ENCODE data around the gene COLEC11.

Gene COLEC11

GRCh38 chr2:3601561-3602271 lies 6.8 kb downstream of the COLEC11 start:
- no peak for TF ChIP-seq CTCF (IDR thresholded peaks at IDR 0.05; ENCODE audit: unreplicated experiment in 3 of 3)
- H3K4me3 Mint-ChIP-seq: no peak overlapping the region
- no peaks in the 10 kb centered on the region for H3K9me3 Mint-ChIP-seq

DNA sequence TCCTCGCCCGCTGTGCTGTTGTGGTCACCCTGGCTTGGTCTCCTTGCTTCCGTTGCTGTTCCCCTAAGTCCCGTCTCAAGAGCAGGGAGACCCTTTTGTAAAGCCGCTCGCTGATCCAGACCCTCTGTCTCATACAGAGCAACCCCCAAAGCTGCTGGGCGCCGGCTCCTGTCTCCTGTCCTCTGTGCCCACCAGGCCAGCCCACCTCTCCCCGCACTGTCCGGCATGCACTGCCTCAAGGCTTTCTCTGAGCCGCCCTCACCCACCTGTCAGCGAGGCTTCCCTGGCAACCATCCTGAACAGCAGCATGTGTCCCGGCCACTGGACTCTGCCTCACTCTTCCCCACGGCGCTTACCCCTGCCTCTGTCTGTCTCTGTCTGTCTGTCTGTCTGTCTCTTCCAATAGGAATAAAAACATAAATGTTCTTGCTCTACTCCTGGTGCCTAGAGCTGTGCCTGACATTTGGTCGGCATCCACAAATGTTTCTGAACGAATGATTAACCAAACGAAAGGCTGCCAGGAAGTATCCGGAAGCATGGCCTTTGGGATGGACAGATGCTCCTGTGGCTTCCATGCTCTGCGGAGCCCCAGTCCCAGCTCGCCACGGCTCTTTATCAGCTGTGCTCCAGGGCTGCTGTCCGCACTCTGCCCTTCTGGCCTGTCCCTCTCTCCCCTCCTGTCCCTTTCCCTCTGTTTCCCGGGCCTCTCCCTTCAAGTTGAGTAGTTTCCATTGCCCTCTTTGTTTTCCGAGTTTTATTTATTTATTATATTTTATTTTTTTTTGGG lies 7.8 kb downstream of the COLEC11 start:
- Mint-ChIP-seq H3K9me3 (no peaks in the 10 kb centered on the region), H3K36me3 (ENCODE audit: low read depth) (no peaks in the 10 kb centered on the region), H3K27me3 (ENCODE audit: low read depth) (no peaks in the 10 kb centered on the region), H3K4me3 (no peak overlapping the region), H3K27ac (peak overlapping the region in 1 of 3 experiments; percentile 24), H3K4me1 (peaks cover 1% of the 10 kb centered on the region)
- no peak for TF ChIP-seq CTCF (IDR thresholded peaks at IDR 0.05; ENCODE audit: unreplicated experiment in 3 of 3)

More at GRCh38 chr2:3601561-3602271, 6.8 kb downstream of the COLEC11 start:
- no peaks in the 10 kb centered on the region for H3K27me3 Mint-ChIP-seq (ENCODE audit: low read depth)
- no peaks in the 10 kb centered on the region for H3K36me3 Mint-ChIP-seq (ENCODE audit: low read depth)
- no peaks in the 10 kb centered on the region for H3K4me1 Mint-ChIP-seq
- H3K27ac Mint-ChIP-seq: no peak overlapping the region

DNA sequence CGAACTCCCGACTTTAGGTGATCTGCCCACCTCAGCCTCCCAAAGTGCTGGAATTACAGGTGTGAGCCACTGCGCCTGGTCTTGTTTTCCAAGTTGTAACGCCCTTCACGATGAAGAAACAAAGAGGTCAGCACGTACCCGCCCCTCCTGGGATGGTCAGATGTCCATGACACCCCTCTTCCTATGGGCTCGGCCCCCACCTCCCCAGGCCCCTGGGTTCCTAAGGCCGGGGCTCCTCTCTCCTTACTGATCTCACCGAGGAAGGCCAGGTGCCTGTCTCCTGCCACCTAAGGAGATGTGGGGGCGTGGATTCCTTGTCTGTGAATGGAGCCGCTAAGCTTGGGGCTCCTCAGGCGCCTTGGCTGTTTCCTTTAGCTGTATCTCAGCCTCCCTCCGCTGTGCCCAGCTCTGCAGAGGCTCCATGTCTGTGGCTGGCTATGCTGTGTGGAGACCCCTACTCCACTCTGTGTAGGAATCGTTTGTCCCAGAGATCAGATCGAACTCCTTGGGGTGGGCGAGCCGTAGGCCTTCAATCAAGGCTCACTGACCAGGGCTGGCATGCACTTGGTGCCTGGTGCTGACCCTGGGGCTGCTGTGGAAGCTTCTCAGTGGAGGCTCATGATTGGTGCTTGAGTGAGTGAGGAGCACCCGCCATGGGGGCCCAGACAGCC lies 8.8 kb downstream of the COLEC11 start:
- H3K27ac Mint-ChIP-seq: no peak overlapping the region
- no peaks in the 10 kb centered on the region for H3K27me3 Mint-ChIP-seq (ENCODE audit: low read depth)
- no peak for TF ChIP-seq CTCF (IDR thresholded peaks at IDR 0.05; ENCODE audit: unreplicated experiment in 3 of 3)
- no peaks in the 10 kb centered on the region for H3K9me3 Mint-ChIP-seq
- no peaks in the 10 kb centered on the region for H3K36me3 Mint-ChIP-seq (ENCODE audit: low read depth)
- H3K4me3 Mint-ChIP-seq: no peak overlapping the region
- H3K4me1 Mint-ChIP-seq: peaks cover 7% of the 10 kb centered on the region

GRCh38 chr2:3604207-3604877 lies 9.4 kb downstream of the COLEC11 start:
- H3K4me3 Mint-ChIP-seq: no peak overlapping the region
- H3K9me3 Mint-ChIP-seq: no peaks in the 10 kb centered on the region
- H3K27me3 Mint-ChIP-seq (ENCODE audit: low read depth): no peaks in the 10 kb centered on the region
- peaks cover 7% of the 10 kb centered on the region for H3K4me1 Mint-ChIP-seq
- TF ChIP-seq CTCF (IDR thresholded peaks at IDR 0.05; ENCODE audit: unreplicated experiment in 3 of 3): no peak
- H3K27ac Mint-ChIP-seq: no peak overlapping the region
- no peaks in the 10 kb centered on the region for H3K36me3 Mint-ChIP-seq (ENCODE audit: low read depth)

- Mint-ChIP-seq H3K4me3 (no peak overlapping the region), H3K27me3 (ENCODE audit: low read depth) (no peaks in the 10 kb centered on the region), H3K27ac (peak overlapping the region in 2 of 3 experiments; percentile 38 to 63), H3K9me3 (no peaks in the 10 kb centered on the region), H3K36me3 (ENCODE audit: low read depth) (no peaks in the 10 kb centered on the region), H3K4me1 (peaks cover 7% of the 10 kb centered on the region)
- TF ChIP-seq CTCF (IDR thresholded peaks at IDR 0.05; ENCODE audit: unreplicated experiment in 3 of 3): no peak
Observed at GRCh38 chr2:3604991-3605961, 10.4 kb downstream of the COLEC11 start.
